Panc1 (cell line): ENCODE results near the gene TBCC. TPM values are rescaled to one million over a fixed set of nuclear protein-coding genes. Genes with fewer than 3 reads are reported as not detected.

Experiments used
- ATAC-seq: fragments of 200-7000 bp; cut with Tn5 transposase; 2 replicates; pipeline ENCODE4 v1.9.1; 2020; ENCODE audit warnings: mild to moderate bottlenecking, moderate library complexity
- BruUV-seq: library from RNA; stranded (reverse); fragments of 400-500 nt; replicated peaks from 2 replicates; lab custom pipeline; 2021; lab: Mats Ljungman, UMichigan
- CTCF ChIA-PET: fragments of 300-600 bp; sonication (Branson Sonifier 250); formaldehyde crosslinking; loops from one replicate; lab custom pipeline; 2022; ENCODE audit warnings: antibody characterized with exemption; lab: Charles Lee
- POLR2A ChIA-PET: fragments of 300-600 bp; sonication (Branson Sonifier 250); formaldehyde crosslinking; loops from one replicate; lab custom pipeline; 2022; ENCODE audit warnings: antibody characterized with exemption; lab: Charles Lee
- DNase-seq: peaks from one replicate; pipeline ENCODE4 v3.0.0-alpha.2; 2010; ENCODE audit warnings: low read depth, low spot score
- H3K27ac ChIP-seq: 2 replicates; pipeline ENCODE4 v1.5.1; 2011; ENCODE audit warnings: mild to moderate bottlenecking, low read length, inconsistent platforms
- H3K27me3 ChIP-seq: fragments of 200-500 bp; sonication (Bioruptor generic); 2 replicates; pipeline ENCODE4 v1.6.0; 2014; ENCODE audit warnings: low read length, inconsistent platforms; ENCODE audit not compliant: control insufficient read depth, insufficient read depth
- H3K36me3 ChIP-seq: fragments of 200-500 bp; sonication (Bioruptor generic); 2 replicates; pipeline ENCODE4 v1.5.1; 2014; ENCODE audit warnings: inconsistent platforms, mild to moderate bottlenecking, low read length, moderate library complexity; ENCODE audit not compliant: control insufficient read depth, insufficient read depth
- H3K4me1 ChIP-seq: 2 replicates; pipeline ENCODE4 v1.5.1; 2011; ENCODE audit warnings: inconsistent platforms, mild to moderate bottlenecking, low read length, moderate library complexity; ENCODE audit not compliant: control insufficient read depth, insufficient read depth
- H3K4me3 ChIP-seq, 2 experiments: 2 replicates each; pipeline ENCODE4 v1.5.1; 2011 to 2012; ENCODE audit warnings: low read depth in 2 of 2, low read length in 2 of 2, mild to moderate bottlenecking in 2 of 2, inconsistent platforms in 1 of 2, moderate library complexity in 1 of 2
- H3K9me3 ChIP-seq: fragments of 200-500 bp; sonication (Bioruptor generic); 2 replicates; pipeline ENCODE4 v1.5.1; 2014; ENCODE audit warnings: low read depth, mild to moderate bottlenecking, inconsistent platforms, low read length, moderate library complexity; ENCODE audit not compliant: control insufficient read depth, insufficient read depth
- CTCF ChIP-seq: fragments of 450-650 bp; IDR thresholded peaks from 2 replicates; pipeline ENCODE4 v1.5.1; 2017; ENCODE audit warnings: mild to moderate bottlenecking
- POLR2AphosphoS5 ChIP-seq: IDR thresholded peaks from 2 replicates; pipeline ENCODE4 v1.6.1; 2012; ENCODE audit warnings: mild to moderate bottlenecking, low read depth, low read length, moderate library complexity
- REST ChIP-seq, 2 experiments: IDR thresholded peaks; 2 replicates each; pipeline ENCODE4 v1.6.1; 2011 to 2012; ENCODE audit warnings: low read depth in 2 of 2, control low read depth in 1 of 2, low read length in 1 of 2, mild to moderate bottlenecking in 1 of 2, moderate library complexity in 1 of 2; ENCODE audit not compliant: insufficient read depth in 1 of 2
- SIN3A ChIP-seq: IDR thresholded peaks from 2 replicates; pipeline ENCODE4 v1.6.1; 2012; ENCODE audit warnings: low read depth, mild to moderate bottlenecking, low read length, moderate library complexity, borderline replicate concordance; ENCODE audit not compliant: insufficient read depth
- TCF7L2 ChIP-seq: IDR thresholded peaks from 2 replicates; pipeline ENCODE4 v1.6.1; 2011; ENCODE audit warnings: mild to moderate bottlenecking, low read depth, low read length, inconsistent platforms
- in situ Hi-C: cut with HindIII; loops from 2 replicates; pipeline ENCODE4 v1.10.0; 2016; ENCODE audit warnings: low sequenced_read_pairs, low pct_unique_long_range_greater_than_20kb
- intact Hi-C: fragments of 100-400 bp; cut with micrococcal nuclease; formaldehyde crosslinking; loops from one replicate; pipeline ENCODE4 v1.10.0; 2022; ENCODE audit not compliant: unreplicated experiment
- total RNA-seq: library from RNA; stranded (reverse); gene quantifications from one replicate; pipeline ENCODE4 v1.2.1, GENCODE V29; 2021; ENCODE audit not compliant: unreplicated experiment

Gene TBCC
- total RNA-seq, 1 experiment from 2014 or later: 25.7 TPM

- Histone ChIP-seq H3K27me3 (no peaks in the 10 kb centered on the region), H3K9me3 (no peaks in the 10 kb centered on the region), H3K27ac (0 out of 2 replicates have a peak overlapping the region, but pooled peaks have one; percentile 3), H3K4me1 (peaks cover 15% of the 10 kb centered on the region), H3K4me3 (no peak overlapping the region), H3K36me3 (no peaks in the 10 kb centered on the region)
- intact Hi-C loops: no loop called here
- POLR2A ChIA-PET: interaction anchor here (0.6 kb wide), 1 partner anchor 8 kb away, joined by 4 read pairs; no protein-coding TSS in a partner anchor
- TF ChIP-seq CTCF: no peak
- TF ChIP-seq TCF7L2: no peak
- no peak for TF ChIP-seq SIN3A
- no peak for TF ChIP-seq REST (IDR thresholded peaks at IDR 0.05; ENCODE audit: insufficient read depth in 1 of 2, low read depth in 2 of 2, low read length in 1 of 2)
- TF ChIP-seq POLR2AphosphoS5: no peak
- ATAC-seq: no peak
- no peak for DNase-seq
- CTCF ChIA-PET: interaction anchor here (0.7 kb wide), 1 partner anchor 60 kb away, joined by 5 read pairs; no protein-coding TSS in a partner anchor
- in situ Hi-C loops: no loop called here
- no TSS peak for BruUV-seq
Measured at GRCh38 chr6:42751055-42751454, 5.2 kb upstream of the TBCC start.

GRCh38 chr6:42748203-42748898, 2.4 kb upstream of the TBCC start:
- Histone ChIP-seq H3K9me3 (no peaks in the 10 kb centered on the region), H3K4me1 (peaks cover 15% of the 10 kb centered on the region), H3K27ac (peak overlapping the region; percentile 99), H3K4me3 (peak overlapping the region; percentile 88 to 96), H3K36me3 (no peaks in the 10 kb centered on the region; the same call in 1 of the 2 replicates), H3K27me3 (no peaks in the 10 kb centered on the region)
- intact Hi-C loops (loop anchor here (5.0 to 10.0 kb wide), 2 partner anchors 129 to 396 kb away; partner anchors contain the start of gene RPL7L1), in situ Hi-C loops (loop anchor here (5.0 kb wide), 1 partner anchor 34 kb away; the partner anchor contains the start of gene BICRAL)
- CTCF ChIA-PET: interaction anchor here (0.7 kb wide), 2 partner anchors 9 to 22 kb away, joined by 3 to 7 read pairs; no protein-coding TSS in a partner anchor
- POLR2A ChIA-PET: interaction anchor here (0.6 to 0.7 kb wide), 4 partner anchors 22 to 35 kb away, joined by 3 to 6 read pairs (median 4); no protein-coding TSS in a partner anchor
- TF ChIP-seq SIN3A (no peak), TCF7L2 (no peak), POLR2AphosphoS5 (no peak), REST (IDR thresholded peaks at IDR 0.05; ENCODE audit: insufficient read depth in 1 of 2, low read depth in 2 of 2, low read length in 1 of 2) (no peak), CTCF (no peak)
- DNase-seq (no peak), ATAC-seq (no peak)
- no TSS peak for BruUV-seq
